Stimulated activated naive CD8-positive, alpha-beta T cell treated with anti-CD3 and anti-CD28 coated beads, Interleukin-15, amount 100 ng/mL, for 72 hours (primary cell): ENCODE measurements around the gene LTBP3.
A peak's percentile ranks its signal among the peaks of the same experiment; 100 is the strongest.

ENCODE experiments used
- ATAC-seq: fragments of 150-1000 bp; cut with Tn5 transposase; 2 replicates; pipeline ENCODE4 v1.10.0; 2021; ENCODE audit warnings: mild to moderate bottlenecking, moderate library complexity
- DNase-seq, 2 donors: peaks; one replicate each; pipeline ENCODE4 v3.0.0; 2021 to 2022
- H3K27ac Mint-ChIP-seq, 2 donors: one replicate each; pipeline ENCODE4 v1.8.0; 2022; ENCODE audit warnings: mild to moderate bottlenecking in 2 of 2, mixed read lengths in 2 of 2, moderate library complexity in 2 of 2
- H3K27me3 Mint-ChIP-seq: one replicate; pipeline ENCODE4 v1.8.0; 2022; ENCODE audit warnings: mixed read lengths
- H3K4me1 Mint-ChIP-seq: one replicate; pipeline ENCODE4 v1.8.0; 2022; ENCODE audit warnings: mild to moderate bottlenecking, mixed read lengths
- H3K4me3 Mint-ChIP-seq, 2 donors: one replicate each; pipeline ENCODE4 v1.8.0; 2022; ENCODE audit warnings: mild to moderate bottlenecking in 2 of 2, mixed read lengths in 2 of 2, moderate library complexity in 1 of 2
- H3K9me3 Mint-ChIP-seq, 2 donors: one replicate each; pipeline ENCODE4 v1.8.0; 2022; ENCODE audit warnings: mixed read lengths in 2 of 2

LTBP3 gene

GRCh38 chr11:65589444-65590239, 31.5 kb upstream of the LTBP3 start:
- ATAC-seq (peak; percentile 68), DNase-seq (peak; percentile 75 to 81)
- Mint-ChIP-seq H3K27me3 (no peaks in the 10 kb centered on the region), H3K4me1 (peaks cover 72% of the 10 kb centered on the region), H3K9me3 (no peaks in the 10 kb centered on the region), H3K4me3 (peak overlapping the region; percentile 83 to 85), H3K27ac (peak overlapping the region; percentile 84 to 85)

- Mint-ChIP-seq H3K4me3 (peak overlapping the region; percentile 83 to 85), H3K9me3 (no peaks in the 10 kb centered on the region), H3K27me3 (no peaks in the 10 kb centered on the region), H3K27ac (peak overlapping the region; percentile 96 to 97), H3K4me1 (peaks cover 71% of the 10 kb centered on the region)
- peak; percentile 82 to 90 for DNase-seq
- ATAC-seq = peak; percentile 88
Observed at GRCh38 chr11:65588199-65589054, 30.3 kb upstream of the LTBP3 start.

GRCh38 chr11:65586676-65587075, 28.5 kb upstream of the LTBP3 start:
- no peak overlapping the region for H3K27ac Mint-ChIP-seq
- H3K4me1 Mint-ChIP-seq = peaks cover 80% of the 10 kb centered on the region
- ATAC-seq (no peak), DNase-seq (no peak)
- no peaks in the 10 kb centered on the region for H3K9me3 Mint-ChIP-seq
- H3K27me3 Mint-ChIP-seq = no peaks in the 10 kb centered on the region
- H3K4me3 Mint-ChIP-seq = peak overlapping the region in 1 of 2 donors; percentile 31

GRCh38 chr11:65586247-65586630, 28.1 kb upstream of the LTBP3 start:
- DNase-seq = no peak
- H3K27me3 Mint-ChIP-seq = no peaks in the 10 kb centered on the region
- no peak overlapping the region for H3K27ac Mint-ChIP-seq
- H3K4me1 Mint-ChIP-seq = peaks cover 80% of the 10 kb centered on the region
- no peak for ATAC-seq
- no peak overlapping the region for H3K4me3 Mint-ChIP-seq
- H3K9me3 Mint-ChIP-seq = no peaks in the 10 kb centered on the region

GRCh38 chr11:65585396-65586246, 27.5 kb upstream of the LTBP3 start:
- Mint-ChIP-seq H3K9me3 (no peaks in the 10 kb centered on the region), H3K27me3 (no peaks in the 10 kb centered on the region), H3K4me1 (peaks cover 78% of the 10 kb centered on the region), H3K4me3 (no peak overlapping the region), H3K27ac (no peak overlapping the region)
- ATAC-seq (no peak), DNase-seq (no peak)

GRCh38 chr11:65584723-65585171, 26.6 kb upstream of the LTBP3 start:
- no peaks in the 10 kb centered on the region for H3K27me3 Mint-ChIP-seq
- ATAC-seq = no peak

GRCh38 chr11:65584106-65584505, 25.9 kb upstream of the LTBP3 start:
- Mint-ChIP-seq H3K4me1 (peaks cover 74% of the 10 kb centered on the region), H3K4me3 (no peak overlapping the region), H3K27me3 (no peaks in the 10 kb centered on the region), H3K27ac (no peak overlapping the region), H3K9me3 (no peaks in the 10 kb centered on the region)
- no peak for ATAC-seq
- no peak for DNase-seq

More at GRCh38 chr11:65584723-65585171, 26.6 kb upstream of the LTBP3 start:
- DNase-seq = no peak
- H3K4me3 Mint-ChIP-seq = no peak overlapping the region
- H3K27ac Mint-ChIP-seq = no peak overlapping the region
- H3K4me1 Mint-ChIP-seq = peaks cover 77% of the 10 kb centered on the region
- no peaks in the 10 kb centered on the region for H3K9me3 Mint-ChIP-seq

GRCh38 chr11:65583589-65583988, 25.4 kb upstream of the LTBP3 start:
- H3K27ac Mint-ChIP-seq = no peak overlapping the region
- no peaks in the 10 kb centered on the region for H3K27me3 Mint-ChIP-seq
- no peaks in the 10 kb centered on the region for H3K9me3 Mint-ChIP-seq
- ATAC-seq = no peak
- H3K4me1 Mint-ChIP-seq = peaks cover 74% of the 10 kb centered on the region
- H3K4me3 Mint-ChIP-seq = no peak overlapping the region
- no peak for DNase-seq

GRCh38 chr11:65581928-65582327, 23.8 kb upstream of the LTBP3 start:
- DNase-seq (no peak), ATAC-seq (no peak)
- H3K27ac Mint-ChIP-seq = peak overlapping the region in 1 of 2 donors; percentile 19
- no peaks in the 10 kb centered on the region for H3K9me3 Mint-ChIP-seq
- H3K4me3 Mint-ChIP-seq = no peak overlapping the region
- H3K27me3 Mint-ChIP-seq = no peaks in the 10 kb centered on the region
- peaks cover 74% of the 10 kb centered on the region for H3K4me1 Mint-ChIP-seq

- ATAC-seq = no peak
- H3K4me3 Mint-ChIP-seq = no peak overlapping the region
Observed at GRCh38 chr11:65580756-65581155, 22.6 kb upstream of the LTBP3 start.

GRCh38 chr11:65580031-65580692, 22.0 kb upstream of the LTBP3 start:
- ATAC-seq (no peak), DNase-seq (no peak)
- Mint-ChIP-seq H3K4me1 (peaks cover 69% of the 10 kb centered on the region), H3K4me3 (no peak overlapping the region), H3K27ac (no peak overlapping the region), H3K27me3 (no peaks in the 10 kb centered on the region), H3K9me3 (no peaks in the 10 kb centered on the region)

More at GRCh38 chr11:65580756-65581155, 22.6 kb upstream of the LTBP3 start:
- H3K9me3 Mint-ChIP-seq = no peaks in the 10 kb centered on the region
- H3K27ac Mint-ChIP-seq = no peak overlapping the region
- H3K4me1 Mint-ChIP-seq = peaks cover 69% of the 10 kb centered on the region
- no peaks in the 10 kb centered on the region for H3K27me3 Mint-ChIP-seq
- DNase-seq = no peak

GRCh38 chr11:65579291-65579690, 21.1 kb upstream of the LTBP3 start:
- H3K4me1 Mint-ChIP-seq = peaks cover 73% of the 10 kb centered on the region
- no peak overlapping the region for H3K27ac Mint-ChIP-seq
- no peaks in the 10 kb centered on the region for H3K27me3 Mint-ChIP-seq
- peak overlapping the region in 1 of 2 donors; percentile 3 for H3K4me3 Mint-ChIP-seq
- no peak for ATAC-seq
- no peaks in the 10 kb centered on the region for H3K9me3 Mint-ChIP-seq
- DNase-seq = no peak

- peak overlapping the region; percentile 44 to 92 for H3K4me3 Mint-ChIP-seq
- H3K27me3 Mint-ChIP-seq = no peaks in the 10 kb centered on the region
- H3K27ac Mint-ChIP-seq = peak overlapping the region in 1 of 2 donors; percentile 56
- peaks cover 74% of the 10 kb centered on the region for H3K4me1 Mint-ChIP-seq
- DNase-seq (no peak), ATAC-seq (no peak)
- no peaks in the 10 kb centered on the region for H3K9me3 Mint-ChIP-seq
Observed at GRCh38 chr11:65578667-65579066, 20.5 kb upstream of the LTBP3 start.

GRCh38 chr11:65578134-65578533, 20.0 kb upstream of the LTBP3 start:
- Mint-ChIP-seq H3K9me3 (no peaks in the 10 kb centered on the region), H3K4me3 (peak overlapping the region; percentile 44 to 92), H3K4me1 (peaks cover 74% of the 10 kb centered on the region), H3K27ac (peak overlapping the region; percentile 22 to 56), H3K27me3 (no peaks in the 10 kb centered on the region)
- ATAC-seq (no peak), DNase-seq (no peak)

GRCh38 chr11:65577756-65578109, 19.6 kb upstream of the LTBP3 start:
- no peak for DNase-seq
- no peak for ATAC-seq
- H3K27ac Mint-ChIP-seq = peak overlapping the region; percentile 22 to 68
- H3K27me3 Mint-ChIP-seq = no peaks in the 10 kb centered on the region
- H3K4me1 Mint-ChIP-seq = peaks cover 72% of the 10 kb centered on the region
- H3K9me3 Mint-ChIP-seq = no peaks in the 10 kb centered on the region
- H3K4me3 Mint-ChIP-seq = peak overlapping the region; percentile 44 to 92
